GM18517 (cell line): ENCODE results near the gene TAF5.
"Not testable (repeated sequence)": the region's sequence is repeated elsewhere in the genome, so short reads cannot be mapped to it uniquely, and the experiment has no call there.

Experiments used
- ATAC-seq: cut with Tn5 transposase; IDR thresholded peaks from one replicate; pipeline ENCODE4 v1.9.1; 2021; ENCODE audit warnings: mild to moderate bottlenecking, moderate library complexity; ENCODE audit not compliant: unreplicated experiment

Gene TAF5

GRCh38 chr10:103397191-103397825, 29.5 kb downstream of the TAF5 start:
- no peak for ATAC-seq

- no peak for ATAC-seq
Observed at GRCh38 chr10:103413564-103413963, 45.8 kb downstream of the TAF5 start.

GRCh38 chr10:103415581-103415980, 47.8 kb downstream of the TAF5 start:
- no peak for ATAC-seq

- ATAC-seq = no peak
Observed at GRCh38 chr10:103416436-103417147, 48.8 kb downstream of the TAF5 start.

GRCh38 chr10:103417148-103417469, 49.3 kb downstream of the TAF5 start:
- ATAC-seq = not testable (repeated sequence)

GRCh38 chr10:103417601-103418000, 49.8 kb downstream of the TAF5 start:
- ATAC-seq = no peak

GRCh38 chr10:103419101-103419500, 51.3 kb downstream of the TAF5 start:
- ATAC-seq = no peak

- ATAC-seq = no peak
Observed at GRCh38 chr10:103423748-103424147, 56.0 kb downstream of the TAF5 start.

- no peak for ATAC-seq
Observed at GRCh38 chr10:103427866-103428265, 60.1 kb downstream of the TAF5 start.

GRCh38 chr10:103428989-103429643, 61.3 kb downstream of the TAF5 start:
- no peak for ATAC-seq

GRCh38 chr10:103429647-103430046, 61.9 kb downstream of the TAF5 start:
- ATAC-seq = no peak

GRCh38 chr10:103431902-103432301, 64.1 kb downstream of the TAF5 start:
- ATAC-seq = no peak

- no peak for ATAC-seq
Observed at GRCh38 chr10:103433858-103434257, 66.1 kb downstream of the TAF5 start.
